ENCODE measurements around the gene SMAD2.

DNA sequence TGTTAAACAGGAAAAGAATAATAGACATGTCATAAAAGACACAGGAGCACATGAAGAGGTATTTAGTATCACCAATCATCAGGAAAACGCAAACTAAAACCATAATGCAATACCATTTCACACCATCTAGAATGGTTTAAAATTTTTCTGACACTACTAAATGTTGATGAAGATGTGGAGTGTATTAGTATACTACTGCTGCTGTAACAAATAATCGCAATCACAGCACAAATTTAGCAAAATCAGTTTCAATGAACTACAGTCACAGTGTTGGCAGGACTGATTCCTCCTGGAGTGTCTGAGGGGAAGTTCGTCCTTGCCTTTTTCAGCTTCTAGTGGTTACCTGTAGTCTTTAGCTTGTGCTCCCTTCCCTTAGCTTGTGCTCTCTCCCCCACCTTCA lies 24.1 kb downstream of the SMAD2 start:
- no peak for TF ChIP-seq CTCF (conservative IDR thresholded peaks at IDR 0.05; ENCODE audit: low read depth, low read length)
- no peak for TF ChIP-seq EZH2 (IDR thresholded peaks at IDR 0.05; ENCODE audit: borderline replicate concordance, low read depth, low read length, poor library complexity, severe bottlenecking)

All from A673 (cell line).